Inflammatory macrophage treated with lipopolysaccharide for 4 hours (primary cell): Measurements from ENCODE around the gene ARID3B.
A peak's percentile ranks its signal among the peaks of the same experiment; 100 is the strongest.
"Not testable (repeated sequence)": the region's sequence is repeated elsewhere in the genome, so short reads cannot be mapped to it uniquely, and the experiment has no call there.

Source experiments
- DNase-seq: peaks from one replicate; pipeline ENCODE4 v3.0.0-alpha.2; 2020

Gene ARID3B

GRCh38 chr15:74540761-74541493 is at the start of gene ARID3B:
Gene ARID3B, plus strand, starts transcription at chr15:74541220. Its CDS starts 2,717 bp downstream, at chr15:74543937.
- peak; percentile 99 for DNase-seq

DNA sequence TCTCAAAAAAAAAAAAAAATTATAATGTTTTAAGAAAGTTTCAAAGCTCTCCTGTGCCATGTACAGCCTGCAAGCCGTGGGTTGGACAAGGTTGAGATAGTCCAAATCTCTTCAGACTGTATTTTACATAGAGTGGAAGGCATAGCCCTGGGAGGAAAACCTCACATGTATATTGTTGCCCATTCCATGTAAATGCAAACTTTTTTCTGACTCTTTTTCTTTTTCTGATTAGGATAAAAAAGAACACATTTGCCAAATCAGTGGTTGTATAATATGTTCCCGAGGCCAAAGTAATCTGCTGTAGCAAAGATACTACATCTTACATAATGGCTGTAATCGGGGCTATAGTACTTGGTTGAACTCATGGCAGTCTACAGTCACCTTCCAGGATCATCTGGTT is 44.4 kb upstream of the ARID3B start:
- no peak for DNase-seq

DNA sequence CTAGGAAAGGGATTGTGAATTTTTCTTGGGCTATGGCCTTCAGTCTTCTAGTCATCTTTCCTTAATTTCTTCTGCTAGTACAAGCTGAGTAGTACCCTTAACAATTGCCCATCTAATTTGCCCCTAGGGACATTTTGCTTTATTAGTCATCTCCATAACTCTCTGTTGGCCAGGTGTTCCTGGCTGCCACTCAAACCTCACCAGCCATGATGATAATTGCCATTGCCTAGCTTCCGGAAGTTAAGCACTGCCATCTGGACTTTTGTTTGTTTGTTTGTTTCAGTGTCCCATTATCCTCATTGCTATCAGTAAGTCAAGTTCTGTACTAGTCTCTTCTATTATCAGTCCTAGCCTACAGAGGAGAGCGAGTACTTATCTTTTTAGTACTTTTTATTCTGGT is 43.4 kb upstream of the ARID3B start:
- no peak for DNase-seq

GRCh38 chr15:74499366-74499765 is 41.7 kb upstream of the ARID3B start:
- no peak for DNase-seq

DNA sequence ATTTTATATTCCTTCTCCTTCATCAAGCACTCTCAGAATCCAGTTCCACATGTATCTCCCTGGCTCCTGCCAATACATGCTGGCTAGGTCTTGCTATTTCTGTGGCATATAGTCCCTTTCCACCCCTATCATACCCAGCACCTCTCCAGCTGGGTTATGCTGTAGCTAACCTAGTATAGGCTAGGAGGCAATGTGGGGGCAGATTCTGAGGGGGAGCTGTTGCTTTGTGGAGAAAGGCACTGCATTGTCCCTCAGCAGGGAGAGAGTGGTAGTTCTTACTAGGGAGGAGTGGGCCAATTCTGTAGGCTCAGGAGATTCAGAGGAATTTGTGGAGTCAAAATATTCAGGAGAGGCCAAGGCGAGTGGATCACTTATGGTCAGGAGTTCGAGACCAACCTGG is 40.6 kb upstream of the ARID3B start:
- DNase-seq = no peak

- no peak for DNase-seq
Observed at GRCh38 chr15:74502301-74502700, 38.7 kb upstream of the ARID3B start.

- no peak for DNase-seq
Observed at GRCh38 chr15:74504418-74504817, 36.6 kb upstream of the ARID3B start.

DNA sequence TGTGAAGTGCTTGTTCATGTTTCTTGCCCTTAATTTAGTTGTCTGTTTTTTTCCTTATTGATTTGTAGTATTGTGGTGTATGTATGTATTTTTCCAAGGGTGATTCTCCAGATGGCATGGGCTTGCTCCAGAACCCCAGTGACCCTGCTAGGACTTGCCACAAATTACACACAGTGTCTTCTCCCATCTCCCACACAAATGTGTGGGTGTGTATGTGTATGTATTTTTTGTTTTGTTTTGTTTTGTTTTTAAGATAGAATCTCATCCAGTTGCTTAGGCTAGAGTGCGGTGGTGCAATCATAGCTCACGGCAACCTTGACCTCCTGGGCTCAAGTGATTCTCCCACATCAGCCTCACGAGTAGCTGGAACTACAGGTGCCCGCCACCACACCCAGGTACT is 36.2 kb upstream of the ARID3B start:
- DNase-seq = peak; percentile 13

DNA sequence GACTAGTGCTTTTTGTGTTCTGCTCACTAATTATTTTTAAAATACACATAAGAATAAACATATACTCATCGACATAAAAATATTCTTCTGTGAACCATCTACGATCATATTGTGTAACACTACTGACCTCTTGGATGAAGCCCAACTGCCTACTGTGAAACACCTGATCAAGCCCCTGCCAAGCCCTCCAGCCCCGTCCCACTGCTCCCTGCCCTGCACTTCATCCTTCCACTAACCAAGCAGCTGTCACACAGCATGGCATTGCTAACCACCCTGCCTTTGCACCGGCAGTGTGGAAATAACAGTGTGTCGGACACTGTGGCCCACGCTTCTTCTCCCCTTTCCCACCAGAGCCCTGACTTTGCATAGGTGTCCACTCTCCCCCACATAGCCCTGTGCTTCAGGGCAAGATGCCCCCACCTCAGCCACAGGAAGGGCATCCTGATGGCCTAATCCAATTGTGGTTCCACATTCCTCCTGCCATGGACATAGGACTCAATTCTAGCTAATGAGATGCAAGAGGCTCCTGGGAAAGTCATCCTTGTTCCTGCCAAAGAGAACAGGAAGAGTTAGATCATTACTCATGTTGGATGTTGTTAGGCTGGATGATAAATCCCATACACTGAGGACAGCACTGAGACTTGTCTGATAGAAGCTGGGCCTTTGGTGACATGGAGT is 35.0 kb upstream of the ARID3B start:
- no peak for DNase-seq

DNA sequence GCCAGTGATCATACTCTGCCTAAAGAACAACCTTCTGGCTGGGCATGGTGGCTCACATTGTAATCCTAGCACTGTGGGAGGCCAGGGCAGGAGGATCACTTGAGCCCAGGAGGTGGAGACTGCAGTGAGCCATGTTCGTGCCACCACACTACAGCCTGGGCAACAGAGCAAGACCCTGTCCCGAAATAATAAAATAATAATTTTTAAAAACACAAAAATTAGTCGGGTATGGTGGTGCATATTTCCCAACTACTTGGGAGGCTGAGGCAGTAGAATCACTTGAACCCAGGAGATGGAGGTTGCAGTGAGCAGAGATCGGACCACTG is 34.5 kb upstream of the ARID3B start:
- no peak for DNase-seq

DNA sequence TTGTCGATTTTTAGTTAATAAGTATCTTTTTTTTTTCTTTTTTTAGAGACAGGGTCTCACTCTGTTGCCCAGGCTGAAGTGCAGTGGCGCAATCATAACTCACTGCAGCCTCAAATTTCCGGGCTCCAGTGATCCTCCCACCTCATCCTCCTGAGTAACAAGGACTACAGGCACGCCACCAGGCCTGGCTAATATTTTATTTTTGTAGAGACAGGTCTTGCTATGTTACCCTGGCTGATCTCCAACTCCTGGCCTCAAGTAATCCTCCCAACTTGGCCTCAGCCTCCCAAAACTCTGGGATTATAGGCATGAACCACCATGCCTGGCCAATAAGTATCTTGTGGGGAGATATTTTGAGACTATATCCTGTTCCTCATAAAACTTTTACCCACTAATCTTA is 29.4 kb upstream of the ARID3B start:
- peak; percentile 55 for DNase-seq

DNA sequence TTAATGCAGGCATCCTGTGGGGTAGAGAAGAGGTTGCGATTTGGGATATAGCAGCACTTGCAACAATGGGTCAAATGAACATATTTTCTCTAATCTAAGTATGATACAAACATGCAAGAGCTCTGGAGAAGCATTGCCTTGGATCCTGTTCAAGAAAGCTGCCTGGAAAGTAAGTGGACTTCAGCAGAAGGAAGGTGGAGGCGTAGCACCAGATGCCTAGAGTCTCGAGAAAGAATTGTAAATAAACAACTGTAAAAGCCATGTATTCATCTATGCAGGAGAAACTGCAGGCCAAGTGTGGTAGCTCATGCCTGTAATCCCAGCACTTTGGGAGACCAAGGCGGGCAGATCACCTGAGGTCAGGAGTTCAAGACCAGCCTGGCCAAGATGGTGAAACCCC is 27.0 kb upstream of the ARID3B start:
- not testable (repeated sequence) for DNase-seq

DNA sequence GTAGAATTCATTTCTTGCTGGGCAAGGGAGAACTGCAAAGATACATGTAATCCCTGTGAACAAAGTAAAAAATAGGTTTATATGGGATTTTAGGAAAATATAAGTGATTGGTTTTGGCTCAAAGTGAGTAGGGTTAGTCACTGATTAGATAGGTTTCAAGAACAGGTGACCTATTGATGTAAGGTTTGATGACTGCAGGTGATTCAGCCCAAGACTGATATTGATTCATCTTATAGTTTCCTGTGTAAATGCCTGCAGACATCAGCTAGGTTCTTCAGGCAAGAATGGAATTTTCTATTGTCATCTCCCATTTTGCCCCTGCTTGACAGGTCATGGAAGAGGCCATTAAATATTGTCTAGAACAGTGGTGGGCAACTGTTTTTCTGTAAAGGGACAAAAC is 23.9 kb upstream of the ARID3B start:
- DNase-seq = no peak

DNA sequence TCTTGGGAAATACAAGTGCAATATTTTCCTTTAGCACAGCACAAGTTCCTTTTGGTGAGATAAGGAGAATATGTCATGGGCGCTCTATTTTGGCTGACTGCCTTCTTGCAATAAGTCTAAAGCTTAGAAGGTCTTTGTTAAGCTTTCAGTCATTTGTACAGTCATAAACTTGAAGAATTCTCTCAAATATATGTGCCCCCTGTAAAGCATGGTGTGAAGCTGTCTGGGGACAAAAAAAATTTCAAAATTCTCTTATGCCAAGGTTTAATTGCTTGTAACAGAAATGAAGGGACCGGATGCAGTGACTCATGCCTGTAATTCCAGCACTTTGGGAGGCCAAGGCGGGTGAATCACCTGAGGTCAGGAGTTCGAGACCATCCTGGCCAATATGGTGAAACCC is 21.7 kb upstream of the ARID3B start:
- DNase-seq = peak; percentile 14

DNA sequence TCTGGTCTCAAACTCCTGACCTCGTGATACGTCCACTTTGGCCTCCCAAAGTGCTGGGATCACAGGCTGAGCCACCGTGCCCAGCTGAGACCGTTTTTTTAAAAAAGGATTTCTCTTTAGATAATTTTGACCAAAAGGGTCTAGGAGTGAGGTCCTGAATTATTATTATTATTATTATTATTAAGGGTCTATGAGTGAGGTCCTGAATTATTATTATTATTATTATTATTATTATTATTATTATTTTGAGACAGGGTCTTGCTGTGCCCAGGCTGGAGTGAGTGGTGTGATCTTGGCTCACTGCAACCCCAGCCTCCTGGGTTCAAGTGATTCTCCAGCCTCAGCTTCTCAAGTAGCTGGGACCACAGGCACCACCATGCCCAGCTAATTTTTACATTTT is 20.6 kb upstream of the ARID3B start:
- DNase-seq = no peak

GRCh38 chr15:74523982-74524381 is 17.0 kb upstream of the ARID3B start:
- peak; percentile 17 for DNase-seq

DNA sequence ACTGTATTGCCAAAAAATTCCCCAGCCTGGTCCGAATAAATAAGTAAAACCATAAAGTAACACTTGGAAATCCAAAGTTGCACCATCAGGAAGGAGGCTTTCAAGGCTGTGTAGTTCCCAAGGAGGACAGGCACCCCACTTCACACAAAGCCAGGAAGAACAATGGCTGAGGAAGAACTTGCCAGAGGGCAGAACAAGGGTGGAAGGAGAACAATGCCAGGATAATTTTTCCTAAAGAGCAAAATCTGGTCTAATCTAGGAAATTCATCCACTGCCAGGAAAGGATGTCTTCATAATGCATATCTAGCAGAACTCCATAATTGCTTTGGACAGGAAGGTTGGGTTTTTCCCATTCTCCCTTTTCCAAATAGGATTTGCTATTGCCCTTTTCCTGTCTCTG is 15.7 kb upstream of the ARID3B start:
- no peak for DNase-seq

GRCh38 chr15:74525945-74526344 is 15.1 kb upstream of the ARID3B start:
- peak; percentile 38 for DNase-seq

DNA sequence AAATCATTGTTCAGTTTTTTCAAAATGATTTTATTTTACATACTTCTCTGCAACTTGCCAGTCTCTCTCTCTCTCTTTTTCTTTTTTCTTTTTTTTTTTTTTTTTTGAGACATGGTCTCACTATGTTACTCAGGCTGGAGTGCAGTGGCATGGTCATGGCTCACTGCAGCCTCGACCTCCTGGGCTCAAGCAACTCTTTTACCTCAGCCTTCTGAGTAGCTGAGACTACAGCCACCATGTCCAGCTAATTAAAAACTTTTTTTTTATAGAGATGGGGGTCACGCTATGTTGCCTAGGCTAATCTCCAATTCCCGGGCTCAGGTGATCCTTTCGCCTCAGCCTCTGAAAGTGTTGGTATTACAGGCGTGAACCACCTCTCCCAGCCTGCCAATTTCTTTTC is 12.1 kb upstream of the ARID3B start:
- DNase-seq = no peak

DNA sequence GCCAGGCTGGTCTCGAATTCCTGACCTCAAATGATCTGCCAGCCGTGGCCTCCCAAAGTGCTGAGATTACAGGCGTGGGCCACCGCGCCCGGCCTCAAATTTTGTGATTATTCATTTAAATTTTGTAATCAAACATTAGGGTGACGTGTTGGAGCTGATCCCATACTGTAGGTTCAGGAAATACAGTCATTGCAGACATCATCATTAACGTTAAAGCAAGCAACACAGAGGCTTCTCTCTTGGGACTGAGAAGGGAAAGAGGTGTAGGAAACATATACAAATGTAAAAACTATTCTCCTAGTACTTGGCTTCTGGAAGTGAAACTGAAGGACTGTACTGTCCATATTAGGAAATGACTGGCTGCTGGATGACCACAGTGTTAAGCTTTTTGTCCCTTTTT is 11.1 kb upstream of the ARID3B start:
- peak; percentile 91 for DNase-seq

DNA sequence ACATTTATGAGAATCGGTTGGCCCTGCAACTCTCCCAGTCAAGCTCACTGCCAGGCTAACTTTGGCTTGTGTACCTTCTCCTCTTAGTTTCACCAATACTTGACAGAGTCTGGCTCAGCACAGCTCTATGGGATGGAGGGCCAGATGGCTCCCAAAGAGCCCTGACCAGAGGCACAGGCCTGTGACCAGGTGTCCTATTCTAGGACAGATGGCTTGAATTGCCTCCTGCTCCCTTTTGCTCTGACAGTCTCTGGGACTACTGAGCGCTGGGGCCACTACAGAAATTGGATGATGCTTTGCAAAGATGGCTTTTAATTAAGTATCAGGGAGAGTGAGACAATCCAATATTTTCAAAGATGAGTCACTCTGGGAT is 10.3 kb upstream of the ARID3B start:
- no peak for DNase-seq

GRCh38 chr15:74531144-74531811 is 9.7 kb upstream of the ARID3B start:
- DNase-seq = no peak

GRCh38 chr15:74535388-74536084 is 5.5 kb upstream of the ARID3B start:
- DNase-seq = peak; percentile 96

DNA sequence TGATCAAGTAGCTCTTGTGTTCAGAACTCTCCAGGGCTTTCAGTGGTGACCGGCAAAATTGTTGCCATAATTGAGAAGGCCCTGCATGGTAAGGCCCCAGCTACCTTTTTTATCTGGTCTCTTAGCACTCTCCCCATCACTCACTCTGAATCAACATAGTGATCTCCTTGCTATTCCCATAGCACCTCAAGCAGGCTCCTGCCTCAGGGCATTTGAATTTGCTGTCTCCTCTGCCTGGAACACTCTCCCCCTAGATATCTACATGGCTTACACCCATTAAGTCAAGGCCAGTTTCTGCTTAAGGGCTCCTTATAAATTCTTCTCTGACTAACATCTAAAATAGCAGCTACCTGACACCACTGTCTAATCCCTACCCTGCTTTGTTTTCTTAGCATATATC is 3.3 kb upstream of the ARID3B start:
- DNase-seq = no peak
